GM12875 (cell line): Measurements from ENCODE around the gene ASTN2.
"Not testable (repeated sequence)": the region's sequence is repeated elsewhere in the genome, so short reads cannot be mapped to it uniquely, and the experiment has no call there.

ENCODE experiments used
- H3K4me3 ChIP-seq: one replicate; pipeline ENCODE4 v1.5.1; 2011; ENCODE audit warnings: low read depth, low read length, control low read depth
- CTCF ChIP-seq: IDR thresholded peaks from 2 replicates; pipeline ENCODE4 v1.5.1; 2011; ENCODE audit warnings: low read depth, mild to moderate bottlenecking, control low read depth, inconsistent platforms, low read length, moderate library complexity, borderline replicate concordance; ENCODE audit not compliant: insufficient read depth

Gene ASTN2

GRCh38 chr9:116697362-116697761 lies 717.5 kb downstream of the ASTN2 start:
- H3K4me3 ChIP-seq, result no peak overlapping the region
- TF ChIP-seq CTCF, result no peak

GRCh38 chr9:116695438-116695837 lies 719.4 kb downstream of the ASTN2 start:
- H3K4me3 ChIP-seq, result no peak overlapping the region
- no peak for TF ChIP-seq CTCF

- H3K4me3 ChIP-seq, result no peak overlapping the region
- TF ChIP-seq CTCF, result no peak
Observed at GRCh38 chr9:116694785-116695291, 720.0 kb downstream of the ASTN2 start.

- TF ChIP-seq CTCF, result no peak
- no peak overlapping the region for H3K4me3 ChIP-seq
Observed at GRCh38 chr9:116693233-116693731, 721.6 kb downstream of the ASTN2 start.

- no peak overlapping the region for H3K4me3 ChIP-seq
- TF ChIP-seq CTCF, result no peak
Observed at GRCh38 chr9:116692616-116693015, 722.2 kb downstream of the ASTN2 start.

GRCh38 chr9:116691607-116692006 lies 723.2 kb downstream of the ASTN2 start:
- no peak overlapping the region for H3K4me3 ChIP-seq
- no peak for TF ChIP-seq CTCF

GRCh38 chr9:116690805-116691204 lies 724.1 kb downstream of the ASTN2 start:
- not testable (repeated sequence) for H3K4me3 ChIP-seq
